ENCODE data around the gene RBM4B.

Gene RBM4B

DNA sequence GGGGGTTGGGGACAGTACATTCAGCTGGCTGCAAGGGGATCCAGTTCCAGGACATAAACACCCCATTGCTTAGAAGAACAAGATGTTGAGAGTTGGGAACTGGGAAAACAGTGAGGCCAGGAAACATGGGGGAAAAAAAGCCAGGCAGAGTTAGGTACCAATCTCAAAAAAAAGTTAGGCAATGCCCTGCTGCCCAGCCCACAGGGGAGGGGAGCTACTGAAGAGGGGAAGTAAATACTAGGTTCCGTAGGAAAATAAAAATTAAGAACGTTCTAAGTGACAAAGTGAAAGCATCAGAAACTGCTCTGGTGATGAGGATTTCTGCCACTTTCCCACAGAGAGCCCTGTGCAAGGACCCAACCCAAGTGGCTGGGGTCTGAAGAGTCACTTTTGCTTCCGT is 39.3 kb upstream of the RBM4B start:
- H3F3A ChIP-seq (ENCODE audit: low read depth): no peaks in the 10 kb centered on the region
- H3K9me3 ChIP-seq (ENCODE audit: insufficient read depth, low read depth, low read length): no peaks in the 10 kb centered on the region
- peaks cover 46% of the 10 kb centered on the region for H3K4me1 ChIP-seq (ENCODE audit: insufficient read depth, low read length, poor library complexity, severe bottlenecking)
- H3K4me2 ChIP-seq (ENCODE audit: low read depth, low read length, poor library complexity, severe bottlenecking): no peak overlapping the region
- H3K79me2 ChIP-seq (ENCODE audit: insufficient read depth, low read length): peaks cover 16% of the 10 kb centered on the region; the same call in 1 of the 2 replicates
- no peak overlapping the region for H2AFZ ChIP-seq (ENCODE audit: low read length)
- H3K36me3 ChIP-seq (ENCODE audit: insufficient read depth, low read length): peaks cover 6% of the 10 kb centered on the region; the same call in 1 of the 2 replicates
- no peaks in the 10 kb centered on the region for H3K27me3 ChIP-seq (ENCODE audit: insufficient read depth, low read length, poor library complexity, severe bottlenecking)
- H3K9me2 ChIP-seq (replicated peaks; ENCODE audit: low read depth, low read length): no peaks in the 10 kb centered on the region
- no peaks in the 10 kb centered on the region for H4K20me1 ChIP-seq (ENCODE audit: insufficient read depth, low read length, poor library complexity, severe bottlenecking)
- TF ChIP-seq, protein P1, sequence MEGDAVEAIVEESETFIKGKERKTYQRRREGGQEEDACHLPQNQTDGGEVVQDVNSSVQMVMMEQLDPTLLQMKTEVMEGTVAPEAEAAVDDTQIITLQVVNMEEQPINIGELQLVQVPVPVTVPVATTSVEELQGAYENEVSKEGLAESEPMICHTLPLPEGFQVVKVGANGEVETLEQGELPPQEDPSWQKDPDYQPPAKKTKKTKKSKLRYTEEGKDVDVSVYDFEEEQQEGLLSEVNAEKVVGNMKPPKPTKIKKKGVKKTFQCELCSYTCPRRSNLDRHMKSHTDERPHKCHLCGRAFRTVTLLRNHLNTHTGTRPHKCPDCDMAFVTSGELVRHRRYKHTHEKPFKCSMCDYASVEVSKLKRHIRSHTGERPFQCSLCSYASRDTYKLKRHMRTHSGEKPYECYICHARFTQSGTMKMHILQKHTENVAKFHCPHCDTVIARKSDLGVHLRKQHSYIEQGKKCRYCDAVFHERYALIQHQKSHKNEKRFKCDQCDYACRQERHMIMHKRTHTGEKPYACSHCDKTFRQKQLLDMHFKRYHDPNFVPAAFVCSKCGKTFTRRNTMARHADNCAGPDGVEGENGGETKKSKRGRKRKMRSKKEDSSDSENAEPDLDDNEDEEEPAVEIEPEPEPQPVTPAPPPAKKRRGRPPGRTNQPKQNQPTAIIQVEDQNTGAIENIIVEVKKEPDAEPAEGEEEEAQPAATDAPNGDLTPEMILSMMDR (conservative IDR thresholded peaks at IDR 0.05; ENCODE audit: low read length): no peak
- TF ChIP-seq EZH2phosphoT487 (IDR thresholded peaks at IDR 0.05; ENCODE audit: borderline replicate concordance): no peak
- H3K9ac ChIP-seq (ENCODE audit: low read depth, low read length, poor library complexity, severe bottlenecking): no peak overlapping the region
- H3K4me3 ChIP-seq (ENCODE audit: low read length, poor library complexity, severe bottlenecking): no peak overlapping the region

DNA sequence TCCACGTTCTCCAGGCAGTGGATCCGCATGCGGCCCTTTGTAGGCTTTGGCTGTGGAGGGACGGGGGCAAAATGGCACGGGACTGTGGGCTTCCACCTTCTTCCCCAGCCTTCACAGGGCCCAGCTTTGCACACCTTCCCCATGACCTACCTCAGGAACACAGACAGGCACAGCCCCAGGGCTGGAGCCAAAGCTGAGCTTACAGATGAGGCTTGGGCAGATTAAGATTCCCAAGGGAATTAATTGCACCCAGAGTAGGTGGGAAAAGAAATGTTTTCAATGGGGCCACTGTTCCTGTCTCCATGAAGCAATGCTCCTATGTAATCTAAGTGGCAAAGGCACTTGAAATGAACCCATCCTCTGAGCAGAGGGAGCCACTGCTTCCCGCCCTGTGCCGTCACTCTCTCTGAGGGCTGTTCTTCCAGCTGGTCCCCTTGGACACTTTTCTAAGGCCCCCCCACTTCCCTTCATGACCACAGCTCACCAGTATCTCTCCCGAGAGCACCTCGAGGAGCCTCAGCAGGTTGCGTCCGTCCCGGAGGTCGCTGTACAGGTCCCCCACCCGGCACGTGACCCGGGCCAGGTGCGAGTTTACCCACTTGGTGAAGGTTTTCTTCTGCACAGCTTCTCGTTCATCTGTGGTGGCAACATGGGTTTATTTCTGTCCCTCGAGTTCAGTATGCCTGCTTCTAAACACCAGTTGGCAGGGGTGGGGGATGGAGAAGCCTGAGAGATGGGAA is 37.8 kb upstream of the RBM4B start:
- Histone ChIP-seq H3K9ac (ENCODE audit: low read depth, low read length, poor library complexity, severe bottlenecking) (no peak overlapping the region), H3K4me1 (ENCODE audit: insufficient read depth, low read length, poor library complexity, severe bottlenecking) (peaks cover 32% of the 10 kb centered on the region), H4K20me1 (ENCODE audit: insufficient read depth, low read length, poor library complexity, severe bottlenecking) (no peaks in the 10 kb centered on the region), H3K9me2 (replicated peaks; ENCODE audit: low read depth, low read length) (no peaks in the 10 kb centered on the region), H3K4me3 (ENCODE audit: low read length, poor library complexity, severe bottlenecking) (no peak overlapping the region), H3K36me3 (ENCODE audit: insufficient read depth, low read length) (peaks cover 6% of the 10 kb centered on the region; the same call in 1 of the 2 replicates), H3K4me2 (ENCODE audit: low read depth, low read length, poor library complexity, severe bottlenecking) (no peak overlapping the region), H3K79me2 (ENCODE audit: insufficient read depth, low read length) (0 out of 2 replicates have a peak, but pooled peaks cover 1% of the 10 kb centered on the region), H3K9me3 (ENCODE audit: insufficient read depth, low read depth, low read length) (no peaks in the 10 kb centered on the region), H3F3A (ENCODE audit: low read depth) (no peaks in the 10 kb centered on the region), H3K27me3 (ENCODE audit: insufficient read depth, low read length, poor library complexity, severe bottlenecking) (no peaks in the 10 kb centered on the region), H2AFZ (ENCODE audit: low read length) (no peak overlapping the region)
- no peak for TF ChIP-seq EZH2phosphoT487 (IDR thresholded peaks at IDR 0.05; ENCODE audit: borderline replicate concordance)
- TF ChIP-seq, protein P1 (conservative IDR thresholded peaks at IDR 0.05; ENCODE audit: low read length): no peak

DNA sequence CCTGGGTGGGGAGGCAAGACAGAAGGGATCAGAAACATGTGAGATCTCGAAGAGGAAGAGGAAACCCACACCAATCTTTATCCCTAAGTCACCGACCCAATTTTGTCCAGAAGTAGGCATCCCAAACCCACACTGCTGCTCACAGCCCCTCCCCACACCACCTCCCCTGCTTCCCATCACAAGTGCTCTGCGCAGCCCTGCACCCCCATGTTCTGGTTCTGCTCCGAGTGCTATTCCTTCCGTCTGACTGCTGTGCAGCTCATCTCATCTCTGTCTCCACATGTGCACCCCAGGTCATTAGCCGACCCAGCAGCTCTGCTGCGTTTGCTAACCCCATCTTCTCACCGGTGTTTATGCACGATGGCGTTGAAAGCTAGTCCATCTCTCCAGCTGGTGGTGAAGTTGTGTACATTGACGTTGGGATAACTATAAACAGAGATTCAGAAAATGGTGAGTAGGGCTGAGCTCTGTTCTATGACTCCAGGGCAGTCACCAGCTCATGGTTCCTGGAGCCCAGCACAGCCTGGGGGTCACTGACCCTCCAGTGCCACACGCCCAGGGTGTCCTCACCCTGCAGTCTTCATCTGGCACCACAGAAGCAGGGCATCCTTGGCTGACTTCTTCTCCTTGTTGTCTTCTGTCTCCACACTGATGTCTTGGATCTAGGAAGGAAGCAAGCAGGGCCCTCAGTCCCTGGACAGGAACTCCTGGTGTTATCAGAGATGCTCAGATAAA is 36.2 kb upstream of the RBM4B start:
- no peaks in the 10 kb centered on the region for H3K9me2 ChIP-seq (replicated peaks; ENCODE audit: low read depth, low read length)
- H3K4me1 ChIP-seq (ENCODE audit: insufficient read depth, low read length, poor library complexity, severe bottlenecking): peaks cover 18% of the 10 kb centered on the region
- no peak overlapping the region for H2AFZ ChIP-seq (ENCODE audit: low read length)
- no peaks in the 10 kb centered on the region for H4K20me1 ChIP-seq (ENCODE audit: insufficient read depth, low read length, poor library complexity, severe bottlenecking)
- H3K9ac ChIP-seq (ENCODE audit: low read depth, low read length, poor library complexity, severe bottlenecking): no peak overlapping the region
- H3K4me3 ChIP-seq (ENCODE audit: low read length, poor library complexity, severe bottlenecking): no peak overlapping the region
- H3F3A ChIP-seq (ENCODE audit: low read depth): no peaks in the 10 kb centered on the region
- H3K36me3 ChIP-seq (ENCODE audit: insufficient read depth, low read length): peaks cover 6% of the 10 kb centered on the region; the same call in 1 of the 2 replicates
- H3K27me3 ChIP-seq (ENCODE audit: insufficient read depth, low read length, poor library complexity, severe bottlenecking): no peaks in the 10 kb centered on the region
- no peaks in the 10 kb centered on the region for H3K9me3 ChIP-seq (ENCODE audit: insufficient read depth, low read depth, low read length)
- no peak overlapping the region for H3K4me2 ChIP-seq (ENCODE audit: low read depth, low read length, poor library complexity, severe bottlenecking)
- TF ChIP-seq EZH2phosphoT487 (IDR thresholded peaks at IDR 0.05; ENCODE audit: borderline replicate concordance): no peak
- TF ChIP-seq, protein P1 (conservative IDR thresholded peaks at IDR 0.05; ENCODE audit: low read length): no peak
- no peaks in the 10 kb centered on the region for H3K79me2 ChIP-seq (ENCODE audit: insufficient read depth, low read length)

Measured in Loucy (cell line).